IPS-15b (cell line): ENCODE data around the gene ACVRL1.

Experiments
- H3K27me3 ChIP-seq: one replicate; pipeline ENCODE4 v1.6.1; 2013; ENCODE audit warnings: low read length; ENCODE audit not compliant: control insufficient read depth, insufficient read depth
- H3K36me3 ChIP-seq: one replicate; pipeline ENCODE4 v1.6.1; 2013; ENCODE audit warnings: low read length; ENCODE audit not compliant: control insufficient read depth, insufficient read depth
- H3K4me1 ChIP-seq: one replicate; pipeline ENCODE4 v1.6.1; 2013; ENCODE audit warnings: mild to moderate bottlenecking, low read length; ENCODE audit not compliant: control insufficient read depth, insufficient read depth
- H3K4me3 ChIP-seq: one replicate; pipeline ENCODE4 v1.5.1; 2013; ENCODE audit warnings: low read depth, low read length
- H3K9ac ChIP-seq: one replicate; pipeline ENCODE4 v1.6.1; 2013; ENCODE audit warnings: low read depth, mild to moderate bottlenecking, low read length
- H3K9me3 ChIP-seq: one replicate; pipeline ENCODE4 v1.6.1; 2013; ENCODE audit warnings: mild to moderate bottlenecking, low read length; ENCODE audit not compliant: control insufficient read depth, insufficient read depth

ACVRL1 gene

DNA sequence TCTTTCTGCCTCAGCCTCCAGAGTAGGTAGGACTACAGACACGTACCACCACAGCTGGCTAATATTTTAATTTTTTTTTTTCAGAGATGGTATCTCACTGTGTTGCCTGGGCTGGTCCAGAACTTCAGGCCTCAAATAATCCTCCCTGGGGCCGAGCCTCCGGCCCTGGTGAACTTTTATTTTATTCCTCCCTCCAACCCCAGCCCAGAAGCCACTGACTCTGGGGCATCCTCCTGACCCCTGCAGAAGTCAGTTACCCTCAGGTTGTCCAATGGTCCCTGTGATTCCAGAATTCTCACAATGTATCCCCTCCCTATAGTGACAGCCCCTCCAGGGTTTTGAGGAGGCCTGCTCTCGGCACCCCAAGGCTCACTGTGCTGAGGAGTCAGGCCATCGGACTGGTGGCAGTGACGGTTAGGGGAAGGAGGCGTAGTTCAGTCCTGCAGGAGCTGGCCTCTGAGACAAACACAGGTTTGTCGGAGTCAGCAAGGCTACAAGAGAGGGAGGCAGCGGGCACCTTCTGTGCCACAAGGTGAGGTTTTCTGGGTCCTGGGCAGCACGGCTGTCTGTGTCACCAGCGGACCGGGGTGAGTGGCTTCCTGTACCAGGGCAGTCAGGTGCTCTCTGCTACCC, 39.4 kb upstream of the ACVRL1 start:
- Histone ChIP-seq H3K4me1 (peaks cover 41% of the 10 kb centered on the region), H3K36me3 (no peaks in the 10 kb centered on the region), H3K4me3 (peak overlapping the region; percentile 77), H3K9ac (no peak overlapping the region), H3K9me3 (no peaks in the 10 kb centered on the region), H3K27me3 (peaks cover 45% of the 10 kb centered on the region)

DNA sequence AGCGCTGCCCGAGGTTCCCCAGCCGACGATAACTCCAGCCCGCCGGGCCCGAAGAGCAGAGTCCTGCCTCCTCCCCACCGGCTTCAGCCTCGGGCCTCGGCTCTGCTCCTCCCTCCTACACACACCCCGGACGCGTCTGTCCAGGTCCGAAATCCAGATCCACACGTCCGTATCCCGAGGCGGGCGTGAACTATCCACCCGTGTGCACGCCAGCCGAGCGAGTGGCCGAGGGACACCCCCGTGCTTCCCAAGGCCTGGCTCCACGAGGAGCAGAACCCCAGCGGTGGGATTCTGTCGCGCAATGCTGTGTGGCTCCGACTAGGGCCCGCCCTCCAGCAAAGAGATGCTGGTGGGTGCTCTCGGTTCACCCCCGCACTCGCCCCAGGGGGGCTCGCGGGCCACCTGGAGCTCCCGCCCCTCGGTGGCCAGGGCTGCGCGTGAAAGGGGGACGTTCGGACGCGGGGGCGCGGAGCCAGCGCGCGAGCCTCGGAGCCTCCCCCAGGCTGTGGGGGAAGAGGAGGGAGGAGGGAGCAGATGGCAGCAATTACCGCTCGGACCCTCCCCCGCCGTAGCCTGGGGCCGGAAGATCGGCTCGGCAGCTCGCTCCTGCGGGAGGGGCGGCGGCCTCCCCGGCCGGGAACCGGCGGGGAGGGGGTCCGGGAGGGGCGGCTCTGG, 38.3 kb upstream of the ACVRL1 start:
- no peaks in the 10 kb centered on the region for H3K36me3 ChIP-seq
- peak overlapping the region; percentile 77 for H3K4me3 ChIP-seq
- H3K27me3 ChIP-seq: peaks cover 51% of the 10 kb centered on the region
- H3K9ac ChIP-seq: peak overlapping the region; percentile 65
- H3K4me1 ChIP-seq: peaks cover 40% of the 10 kb centered on the region
- H3K9me3 ChIP-seq: no peaks in the 10 kb centered on the region

DNA sequence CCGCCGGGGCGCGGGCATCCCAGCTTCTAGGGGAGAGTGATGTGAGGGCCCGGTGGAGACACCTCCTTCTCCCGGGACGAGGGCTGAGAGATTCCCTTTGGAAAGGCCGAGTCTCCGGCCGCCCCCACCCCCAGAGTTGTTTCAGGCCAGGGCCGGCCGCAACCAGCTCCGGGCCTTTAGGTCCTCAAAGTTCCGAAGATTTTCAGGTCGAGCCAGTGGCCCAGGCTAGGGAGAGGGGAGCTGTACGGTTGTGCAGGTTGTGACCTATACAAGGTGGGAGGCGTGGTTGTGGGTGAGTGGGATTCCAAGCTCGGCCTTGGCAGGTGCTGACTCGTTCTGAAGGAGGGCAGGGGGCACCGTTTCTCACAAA, 37.8 kb upstream of the ACVRL1 start:
- Histone ChIP-seq H3K9ac (no peak overlapping the region), H3K27me3 (peaks cover 55% of the 10 kb centered on the region)

GRCh38 chr12:51869931-51870330, 37.4 kb upstream of the ACVRL1 start:
- H3K36me3 ChIP-seq: no peaks in the 10 kb centered on the region
- no peak overlapping the region for H3K9ac ChIP-seq
- peaks cover 55% of the 10 kb centered on the region for H3K27me3 ChIP-seq
- H3K9me3 ChIP-seq: no peaks in the 10 kb centered on the region
- peak overlapping the region; percentile 77 for H3K4me3 ChIP-seq
- peaks cover 37% of the 10 kb centered on the region for H3K4me1 ChIP-seq

More for the DNA sequence above, 37.8 kb upstream of the ACVRL1 start:
- H3K4me3 ChIP-seq: peak overlapping the region; percentile 77
- no peaks in the 10 kb centered on the region for H3K36me3 ChIP-seq
- peaks cover 41% of the 10 kb centered on the region for H3K4me1 ChIP-seq
- no peaks in the 10 kb centered on the region for H3K9me3 ChIP-seq

DNA sequence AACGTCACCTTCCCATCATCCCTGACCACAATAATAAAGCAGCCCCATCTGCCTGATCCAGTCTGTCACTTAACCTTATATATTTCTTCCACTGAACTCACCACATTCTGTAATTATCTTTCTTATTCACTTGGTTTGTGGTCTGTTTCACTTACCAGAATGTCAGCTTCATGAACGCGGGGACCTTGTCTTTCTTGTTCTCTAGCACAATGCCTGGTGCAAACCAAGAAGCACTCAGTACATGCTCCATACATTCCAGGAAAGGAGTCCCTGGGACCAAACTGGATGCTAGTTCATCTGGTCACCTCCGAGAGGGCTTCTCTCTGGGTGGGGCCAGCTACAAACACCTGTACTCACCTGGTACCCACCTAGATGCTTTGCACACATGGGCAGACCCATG, 36.8 kb upstream of the ACVRL1 start:
- H3K27me3 ChIP-seq: peaks cover 50% of the 10 kb centered on the region
- H3K36me3 ChIP-seq: no peaks in the 10 kb centered on the region
- no peaks in the 10 kb centered on the region for H3K9me3 ChIP-seq
- H3K4me3 ChIP-seq: peak overlapping the region; percentile 77
- no peak overlapping the region for H3K9ac ChIP-seq
- peaks cover 31% of the 10 kb centered on the region for H3K4me1 ChIP-seq

DNA sequence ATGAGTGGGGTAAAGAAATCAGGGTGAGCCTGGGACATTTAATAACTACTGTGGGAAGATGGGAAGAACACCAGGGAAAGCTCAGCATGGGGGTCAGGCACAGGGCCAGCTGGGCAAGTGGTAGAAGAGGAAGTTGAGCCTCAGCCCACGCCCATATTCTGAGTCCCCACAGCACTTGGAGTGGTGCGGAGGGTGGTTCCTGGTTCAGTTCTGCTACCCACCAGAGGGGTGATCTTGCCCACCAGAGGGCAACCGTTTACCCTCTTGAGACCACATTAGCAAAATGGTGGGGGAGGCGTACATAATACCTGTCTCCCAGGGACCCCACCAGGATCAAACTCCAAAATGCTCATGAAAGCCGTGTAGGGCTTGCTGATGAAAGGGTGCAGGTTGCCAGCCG, 36.2 kb upstream of the ACVRL1 start:
- no peak overlapping the region for H3K4me3 ChIP-seq
- no peak overlapping the region for H3K9ac ChIP-seq
- H3K27me3 ChIP-seq: peaks cover 48% of the 10 kb centered on the region
- peaks cover 25% of the 10 kb centered on the region for H3K4me1 ChIP-seq
- H3K36me3 ChIP-seq: no peaks in the 10 kb centered on the region
- H3K9me3 ChIP-seq: no peaks in the 10 kb centered on the region

DNA sequence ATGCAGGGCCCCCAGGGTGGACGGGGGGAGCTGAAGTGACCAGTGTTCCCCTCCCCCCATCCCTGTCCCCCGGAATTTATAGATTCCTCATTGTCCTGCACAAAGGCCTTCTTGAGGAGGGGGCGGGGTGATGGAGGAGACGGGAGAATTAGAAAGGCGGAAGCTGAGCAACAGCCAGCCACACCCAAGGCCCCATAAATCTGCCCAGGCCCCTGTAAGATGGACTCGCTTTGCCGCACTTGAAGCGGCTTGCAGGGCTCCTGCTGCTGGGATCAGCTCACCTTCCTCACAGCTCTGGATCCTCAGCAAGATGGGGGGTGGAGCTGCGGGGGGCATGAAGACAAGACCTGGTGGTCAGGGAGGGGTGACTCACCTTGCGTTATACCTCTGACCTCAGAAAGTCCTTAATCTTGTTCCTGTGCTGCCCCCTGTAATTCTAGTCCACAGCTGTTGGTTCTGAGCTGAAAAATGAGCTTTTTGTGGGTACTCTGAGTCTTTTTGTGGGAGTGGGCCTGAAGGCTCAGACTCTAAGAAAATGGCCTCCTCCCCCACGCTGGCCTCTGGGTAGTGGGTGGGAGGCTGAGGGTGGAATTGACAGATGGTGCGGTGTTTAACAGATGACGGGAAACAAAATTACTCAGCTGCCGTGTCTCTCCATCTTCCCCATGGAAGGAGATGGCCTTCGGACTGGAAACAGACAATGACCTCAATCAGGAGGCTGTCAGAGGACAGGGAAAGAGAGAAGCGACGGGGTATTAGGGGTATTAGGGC, 35.2 kb upstream of the ACVRL1 start:
- H3K4me3 ChIP-seq: no peak overlapping the region
- H3K9me3 ChIP-seq: no peaks in the 10 kb centered on the region
- peaks cover 46% of the 10 kb centered on the region for H3K27me3 ChIP-seq
- H3K4me1 ChIP-seq: peaks cover 21% of the 10 kb centered on the region
- H3K36me3 ChIP-seq: no peaks in the 10 kb centered on the region
- no peak overlapping the region for H3K9ac ChIP-seq

DNA sequence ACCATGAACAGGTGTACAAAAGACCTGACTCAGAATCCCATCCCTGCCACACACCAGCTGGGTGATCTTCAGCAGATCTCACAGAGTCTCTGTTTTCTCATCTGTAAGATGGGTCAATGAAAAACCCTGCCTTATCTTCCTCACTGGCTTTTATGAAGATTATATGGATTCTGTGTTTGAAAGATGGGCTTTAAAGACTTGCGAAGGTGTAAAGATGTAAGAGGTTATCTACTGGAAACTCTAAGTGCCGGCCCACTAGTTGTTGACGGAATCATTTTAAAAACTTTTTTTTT, 34.7 kb upstream of the ACVRL1 start:
- H3K4me3 ChIP-seq: no peak overlapping the region
- H3K9ac ChIP-seq: no peak overlapping the region
- no peaks in the 10 kb centered on the region for H3K9me3 ChIP-seq
- H3K4me1 ChIP-seq: peaks cover 21% of the 10 kb centered on the region
- no peaks in the 10 kb centered on the region for H3K36me3 ChIP-seq
- H3K27me3 ChIP-seq: peaks cover 40% of the 10 kb centered on the region

- Histone ChIP-seq H3K9ac (no peak overlapping the region), H3K9me3 (no peaks in the 10 kb centered on the region), H3K27me3 (peaks cover 32% of the 10 kb centered on the region)
Observed at GRCh38 chr12:51873251-51873994, 33.9 kb upstream of the ACVRL1 start.

DNA sequence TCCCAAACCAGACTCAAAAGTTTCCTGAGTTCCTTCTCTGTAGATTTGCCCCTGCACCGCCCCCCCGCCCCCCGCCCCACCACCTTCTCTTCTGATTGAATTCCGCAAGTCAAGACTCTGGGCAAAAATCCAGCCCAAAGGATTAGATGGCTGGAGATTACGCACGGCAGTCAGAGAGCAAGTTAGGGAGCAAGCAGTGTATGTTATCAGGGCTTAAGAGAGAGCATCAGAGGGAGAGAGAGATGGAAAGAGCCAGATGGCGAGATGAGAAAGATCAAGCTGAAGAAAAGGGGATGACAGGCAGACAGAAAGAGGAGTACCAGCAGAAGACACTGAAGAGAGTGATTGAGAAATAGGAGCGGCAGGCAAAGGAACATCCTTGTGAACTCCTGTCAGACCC, 33.3 kb upstream of the ACVRL1 start:
- peaks cover 27% of the 10 kb centered on the region for H3K27me3 ChIP-seq

More at GRCh38 chr12:51873251-51873994, 33.9 kb upstream of the ACVRL1 start:
- no peaks in the 10 kb centered on the region for H3K36me3 ChIP-seq
- no peak overlapping the region for H3K4me3 ChIP-seq
- peaks cover 20% of the 10 kb centered on the region for H3K4me1 ChIP-seq

DNA sequence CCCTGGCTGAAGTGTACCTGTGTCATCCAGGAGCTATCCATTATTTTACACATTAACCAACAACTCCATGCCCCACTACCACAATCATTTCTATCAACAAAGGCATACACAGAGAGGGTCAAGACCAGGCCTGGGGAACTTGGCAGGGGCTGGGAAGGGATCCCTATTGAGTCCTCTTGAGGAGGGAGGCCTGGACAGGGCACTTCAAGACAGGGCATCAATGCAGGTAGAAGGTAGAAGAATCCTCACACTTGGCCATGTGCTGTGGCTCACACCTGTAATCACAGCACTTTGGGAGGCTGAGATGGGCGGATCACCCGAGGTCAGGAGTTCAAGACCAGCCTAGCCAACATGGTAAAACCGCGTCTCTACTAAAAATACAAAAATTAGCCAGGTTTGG, 32.8 kb upstream of the ACVRL1 start:
- H3K4me1 ChIP-seq: peaks cover 18% of the 10 kb centered on the region
- no peak overlapping the region for H3K4me3 ChIP-seq
- no peaks in the 10 kb centered on the region for H3K9me3 ChIP-seq

More for the DNA sequence above, 33.3 kb upstream of the ACVRL1 start:
- peaks cover 18% of the 10 kb centered on the region for H3K4me1 ChIP-seq
- H3K4me3 ChIP-seq: no peak overlapping the region
- H3K9ac ChIP-seq: no peak overlapping the region
- no peaks in the 10 kb centered on the region for H3K36me3 ChIP-seq
- H3K9me3 ChIP-seq: no peaks in the 10 kb centered on the region

More for the DNA sequence above, 32.8 kb upstream of the ACVRL1 start:
- H3K36me3 ChIP-seq: no peaks in the 10 kb centered on the region
- peaks cover 27% of the 10 kb centered on the region for H3K27me3 ChIP-seq
- H3K9ac ChIP-seq: no peak overlapping the region
